ENCODE measurements around the gene ZNF594.
"Not testable (repeated sequence)": the region's sequence is repeated elsewhere in the genome, so short reads cannot be mapped to it uniquely, and the experiment has no call there.

GRCh38 chr17:5131799-5132502, 59.7 kb downstream of the ZNF594 start:
- not testable (repeated sequence) for TF ChIP-seq POLR2AphosphoS5 (IDR thresholded peaks at IDR 0.05; ENCODE audit: borderline replicate concordance, low read depth, low read length); EZH2 (IDR thresholded peaks at IDR 0.05)
